Vagina (tissue), 2 donors: ENCODE results near the gene GLT6D1. TPM values are rescaled to one million over a fixed set of nuclear protein-coding genes. Genes with fewer than 3 reads are reported as not detected.
"Not testable (repeated sequence)": the region's sequence is repeated elsewhere in the genome, so short reads cannot be mapped to it uniquely, and the experiment has no call there.

Experiments
- DNase-seq, 2 donors: peaks; one replicate each; pipeline ENCODE4 v3.0.0-alpha.2; 2017; ENCODE audit errors: extremely low spot score in 2 of 2
- H3K27ac ChIP-seq: fragments of 200-600 bp; sonication (generic); one replicate; pipeline ENCODE4 v1.5.1; 2019
- H3K27me3 ChIP-seq: fragments of 200-600 bp; sonication (generic); one replicate; pipeline ENCODE4 v1.5.1; 2019
- H3K36me3 ChIP-seq, 2 donors: fragments of 200-600 bp; sonication (generic); one replicate each; pipeline ENCODE4 v1.5.1; 2017 to 2019
- H3K4me1 ChIP-seq: fragments of 200-600 bp; sonication (generic); one replicate; pipeline ENCODE4 v1.5.1; 2019
- H3K4me3 ChIP-seq, 2 donors: fragments of 200-600 bp; sonication (generic); 1 replicate in 1 of 2; 2 replicates in 1 of 2; pipeline ENCODE4 v1.5.1; 2016 to 2019
- H3K9me3 ChIP-seq: fragments of 200-600 bp; sonication (generic); one replicate; pipeline ENCODE4 v1.5.1; 2019
- CTCF ChIP-seq, 3 experiments: fragments of 450-650 bp in 2 of 3; fragments of 200-600 bp in 1 of 3; sonication (generic) in 1 of 3; IDR thresholded peaks; one replicate each; pipeline ENCODE4 v1.5.1; 2017 to 2019; ENCODE audit warnings: antibody characterized with exemption in 3 of 3, mild to moderate bottlenecking in 2 of 3, moderate library complexity in 2 of 3
- POLR2A ChIP-seq, 2 donors: fragments of 450-650 bp; IDR thresholded peaks; one replicate each; pipeline ENCODE4 v1.6.1; 2017; ENCODE audit warnings: antibody characterized with exemption in 2 of 2, mild to moderate bottlenecking in 2 of 2, moderate library complexity in 2 of 2
- POLR2AphosphoS5 ChIP-seq, 2 donors: sonication (generic); formaldehyde crosslinking; IDR thresholded peaks; one replicate each; pipeline ENCODE4 v1.9.0; 2017; ENCODE audit warnings: antibody characterized with exemption in 2 of 2, mild to moderate bottlenecking in 2 of 2, low read depth in 1 of 2; ENCODE audit not compliant: insufficient read depth in 1 of 2
- intact Hi-C: fragments of 100-400 bp; cut with DNase I; formaldehyde crosslinking; loops from one replicate; pipeline ENCODE4 v1.15.1; 2023
- total RNA-seq: library from RNA; depleted of rRNA; stranded (reverse); fragments of >200 nt; gene quantifications from one replicate; pipeline ENCODE4 v1.2.3, GENCODE V29; 2016

Gene GLT6D1
- total RNA-seq, 1 donor from 2014 or later, result not detected

GRCh38 chr9:135674977-135675376, 35.6 kb upstream of the GLT6D1 start:
- DNase-seq, result no peak
- Histone ChIP-seq H3K9me3 (no peaks in the 10 kb centered on the region), H3K4me3 (no peak overlapping the region), H3K27me3 (no peaks in the 10 kb centered on the region), H3K36me3 (no peaks in the 10 kb centered on the region), H3K27ac (no peak overlapping the region), H3K4me1 (no peaks in the 10 kb centered on the region)
- TF ChIP-seq POLR2A (IDR thresholded peaks at IDR 0.05) (no peak), POLR2AphosphoS5 (IDR thresholded peaks at IDR 0.05; ENCODE audit: insufficient read depth in 1 of 2, low read depth in 1 of 2) (no peak), CTCF (IDR thresholded peaks at IDR 0.05) (no peak)
- intact Hi-C loops, result no loop called here

- Histone ChIP-seq H3K27ac (no peak overlapping the region), H3K9me3 (no peaks in the 10 kb centered on the region), H3K4me3 (no peak overlapping the region), H3K36me3 (no peaks in the 10 kb centered on the region), H3K27me3 (no peaks in the 10 kb centered on the region), H3K4me1 (no peaks in the 10 kb centered on the region)
- TF ChIP-seq CTCF (IDR thresholded peaks at IDR 0.05) (no peak), POLR2AphosphoS5 (IDR thresholded peaks at IDR 0.05; ENCODE audit: insufficient read depth in 1 of 2, low read depth in 1 of 2) (no peak), POLR2A (IDR thresholded peaks at IDR 0.05) (no peak)
- no peak for DNase-seq
- intact Hi-C loops, result no loop called here
Measured at GRCh38 chr9:135673941-135674340, 34.6 kb upstream of the GLT6D1 start.

GRCh38 chr9:135672786-135673185, 33.4 kb upstream of the GLT6D1 start:
- H3K27me3 ChIP-seq, H3K4me3 ChIP-seq, H3K9me3 ChIP-seq, H3K27ac ChIP-seq, H3K36me3 ChIP-seq, H3K4me1 ChIP-seq, DNase-seq, intact Hi-C loops: not testable (repeated sequence)

DNA sequence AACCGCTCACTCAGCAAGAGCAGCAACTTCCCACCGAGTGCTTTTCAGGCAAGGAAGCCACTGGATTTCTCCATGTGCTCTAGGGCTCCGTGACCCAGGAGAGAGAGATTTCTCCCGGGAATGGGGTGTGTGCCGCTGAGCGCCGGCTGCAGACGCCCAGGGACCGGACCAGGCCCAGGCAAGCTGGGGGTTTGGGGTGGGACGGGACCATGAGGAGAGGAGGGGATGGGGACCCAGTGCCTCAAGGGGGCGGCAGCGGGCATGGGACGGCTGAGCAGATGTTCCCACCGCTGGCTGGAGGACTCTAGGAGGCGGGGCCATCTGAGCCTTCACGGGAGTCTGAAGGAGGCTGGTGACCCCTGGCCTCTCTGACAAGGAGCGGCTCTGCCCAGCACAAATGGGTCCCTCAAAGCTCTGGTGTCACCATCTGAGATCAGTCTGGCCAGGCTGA, 32.3 kb upstream of the GLT6D1 start:
- DNase-seq, result no peak
- Histone ChIP-seq H3K4me1 (no peaks in the 10 kb centered on the region), H3K27ac (no peak overlapping the region), H3K36me3 (no peaks in the 10 kb centered on the region), H3K4me3 (no peak overlapping the region), H3K9me3 (no peaks in the 10 kb centered on the region), H3K27me3 (no peaks in the 10 kb centered on the region)
- TF ChIP-seq POLR2A (IDR thresholded peaks at IDR 0.05) (no peak), CTCF (IDR thresholded peaks at IDR 0.05) (no peak), POLR2AphosphoS5 (IDR thresholded peaks at IDR 0.05; ENCODE audit: insufficient read depth in 1 of 2, low read depth in 1 of 2) (no peak)
- intact Hi-C loops, result no loop called here

- Histone ChIP-seq H3K4me3 (no peak overlapping the region), H3K36me3 (no peaks in the 10 kb centered on the region), H3K27me3 (no peaks in the 10 kb centered on the region), H3K4me1 (no peaks in the 10 kb centered on the region), H3K27ac (no peak overlapping the region), H3K9me3 (no peaks in the 10 kb centered on the region)
- intact Hi-C loops, result no loop called here
- TF ChIP-seq POLR2AphosphoS5 (IDR thresholded peaks at IDR 0.05; ENCODE audit: insufficient read depth in 1 of 2, low read depth in 1 of 2) (no peak), CTCF (IDR thresholded peaks at IDR 0.05) (no peak), POLR2A (IDR thresholded peaks at IDR 0.05) (no peak)
- DNase-seq, result no peak
Measured at GRCh38 chr9:135670721-135671590, 31.6 kb upstream of the GLT6D1 start.
